B cell (primary cell): Measurements from ENCODE around the gene CGNL1. TPM values are rescaled to one million over a fixed set of nuclear protein-coding genes. Genes with fewer than 3 reads are reported as not detected.

Experiments
- ATAC-seq: fragments of 200-7000 bp; cut with Tn5 transposase; one replicate; pipeline ENCODE4 v1.10.0; 2021; ENCODE audit warnings: low read depth, mild to moderate bottlenecking, moderate number of reproducible peaks, moderate library complexity
- CTCF ChIA-PET: fragments of 350-600 bp; sonication (Branson Sonifier 250); formaldehyde crosslinking; loops from one replicate; lab custom pipeline; 2021; ENCODE audit warnings: antibody characterized with exemption, inconsistent platforms; lab: Charles Lee
- POLR2A ChIA-PET: fragments of 350-600 bp; sonication (Branson Sonifier 250); formaldehyde crosslinking; loops from one replicate; lab custom pipeline; 2021; ENCODE audit warnings: antibody characterized with exemption; lab: Charles Lee
- DNase-seq: peaks from one replicate; pipeline ENCODE4 v3.0.0; 2013
- H2AFZ ChIP-seq: 2 replicates; pipeline ENCODE4 v1.6.1; 2012; ENCODE audit warnings: mild to moderate bottlenecking, low read depth, low read length; ENCODE audit not compliant: insufficient read depth, poor library complexity, severe bottlenecking
- H3K27ac ChIP-seq, 2 donors: 1 replicate in 1 of 2; 2 replicates in 1 of 2; pipeline ENCODE4 v1.5.1; 2012 to 2013; ENCODE audit warnings: low read length in 2 of 2, mild to moderate bottlenecking in 2 of 2, moderate library complexity in 1 of 2
- H3K27me3 ChIP-seq, 4 experiments: fragments of 200-600 bp in 1 of 4; sonication (generic) in 1 of 4; replicated peaks in 1 of 4; 1 replicate in 2 of 4; 2 replicates in 2 of 4; pipeline versions ENCODE4 v1.6.1 to v1.7.0; 2013 to 2016; ENCODE audit warnings: low read length in 3 of 4, mild to moderate bottlenecking in 2 of 4, mixed read lengths in 1 of 4, moderate library complexity in 1 of 4; ENCODE audit not compliant: insufficient read depth in 4 of 4, control insufficient read depth in 3 of 4; ENCODE audit errors: control extremely low read depth in 1 of 4
- H3K36me3 ChIP-seq, 2 experiments: replicated peaks in 1 of 2; 1 replicate in 1 of 2; 2 replicates in 1 of 2; pipeline versions ENCODE4 v1.6.1 to v1.7.1; 2013; ENCODE audit warnings: low read length in 1 of 2; ENCODE audit not compliant: insufficient read depth in 2 of 2, control insufficient read depth in 1 of 2; ENCODE audit errors: control extremely low read depth in 1 of 2, extremely low read depth in 1 of 2
- H3K4me1 ChIP-seq, 2 donors: fragments of 200-600 bp in 1 of 2; sonication (generic) in 1 of 2; 1 replicate in 1 of 2; 2 replicates in 1 of 2; pipeline versions ENCODE4 v1.5.1 to v1.6.1; 2013 to 2017; ENCODE audit warnings: low read length in 2 of 2; ENCODE audit not compliant: control insufficient read depth in 2 of 2, insufficient read depth in 2 of 2
- H3K4me2 ChIP-seq: replicated peaks from 2 replicates; pipeline ENCODE3; 2012; ENCODE audit warnings: mild to moderate bottlenecking, low read depth, low read length; ENCODE audit not compliant: poor library complexity, severe bottlenecking
- H3K4me3 ChIP-seq, 5 experiments: fragments of 200-600 bp in 1 of 5; sonication (generic) in 1 of 5; 1 replicate in 3 of 5; 2 replicates in 2 of 5; pipeline versions ENCODE4 v1.5.1 to v1.7.0; 2011 to 2016; ENCODE audit warnings: low read length in 4 of 5, mild to moderate bottlenecking in 4 of 5, low read depth in 2 of 5, control low read depth in 1 of 5, moderate library complexity in 1 of 5; ENCODE audit not compliant: insufficient read depth in 1 of 5; ENCODE audit errors: control extremely low read depth in 1 of 5, extremely low read depth in 1 of 5
- H3K79me2 ChIP-seq: fragments of 200-600 bp; sonication (generic); one replicate; pipeline ENCODE4 v1.6.0; 2016; ENCODE audit warnings: low read length; ENCODE audit not compliant: control insufficient read depth, insufficient read depth
- H3K9ac ChIP-seq: fragments of 200-600 bp; sonication (generic); 2 replicates; pipeline ENCODE4 v1.6.1; 2017; ENCODE audit warnings: mild to moderate bottlenecking, low read length, moderate library complexity
- H3K9me3 ChIP-seq, 3 donors: one replicate each; pipeline versions ENCODE4 v1.6.1 to v1.7.1; 2013; ENCODE audit warnings: low read length in 2 of 3; ENCODE audit not compliant: control insufficient read depth in 2 of 3, insufficient read depth in 1 of 3; ENCODE audit errors: control extremely low read depth in 1 of 3
- H4K20me1 ChIP-seq: 2 replicates; pipeline ENCODE4 v1.6.0; 2012; ENCODE audit warnings: mild to moderate bottlenecking, low read length; ENCODE audit not compliant: insufficient read depth, control insufficient read depth, poor library complexity, severe bottlenecking
- H3K27ac Mint-ChIP-seq: one replicate; pipeline ENCODE4 v1.8.0; 2021; ENCODE audit warnings: mixed read lengths
- H3K27me3 Mint-ChIP-seq: one replicate; pipeline ENCODE4 v1.8.0; 2021; ENCODE audit warnings: mixed read lengths
- H3K4me1 Mint-ChIP-seq: one replicate; pipeline ENCODE4 v1.8.0; 2021; ENCODE audit warnings: mixed read lengths
- H3K4me3 Mint-ChIP-seq: one replicate; pipeline ENCODE4 v1.8.0; 2021; ENCODE audit warnings: mixed read lengths
- H3K9me3 Mint-ChIP-seq: one replicate; pipeline ENCODE4 v1.8.0; 2022; ENCODE audit warnings: mixed read lengths; ENCODE audit not compliant: insufficient read depth
- CTCF ChIP-seq: fragments of 200-600 bp; IDR thresholded peaks from one replicate; pipeline ENCODE4 v1.8.0; 2022; ENCODE audit warnings: antibody characterized with exemption, mild to moderate bottlenecking
- EZH2 ChIP-seq: IDR thresholded peaks from 2 replicates; pipeline ENCODE4 v1.6.1; 2012; ENCODE audit warnings: borderline replicate concordance, low read depth, mild to moderate bottlenecking, moderate library complexity, low read length; ENCODE audit not compliant: insufficient read depth, poor library complexity, severe bottlenecking
- WGBS: methylation state at CpG from one replicate; pipeline ENCODE4 v1.1.5; 2013; ENCODE audit warnings: missing lambda C conversion rate; ENCODE audit not compliant: insufficient coverage; 5-methylcytosine and 5-hydroxymethylcytosine counted together
- intact Hi-C: fragments of 100-400 bp; cut with micrococcal nuclease; formaldehyde crosslinking; loops from one replicate; pipeline ENCODE4 v1.10.0; 2022
- polyA plus RNA-seq: library from polyadenylated mRNA; depleted of rRNA; stranded (reverse); fragments of >200 nt; gene quantifications from 2 replicates; pipeline ENCODE4 v1.2.3, GENCODE V29; 2012
- total RNA-seq, 2 donors: library from RNA; stranded (reverse); fragments of 120-200 nt in 1 of 2; gene quantifications; 1 replicate in 1 of 2; 2 replicates in 1 of 2; pipeline versions ENCODE4 v1.2.3 to v1.2.4, GENCODE V29; 2013 to 2022

CGNL1 gene
- total and polyA plus RNA-seq, 2 donors (not counting 1 experiment from before 2014, with no cell fraction given), result 0.03 to 0.12 TPM

DNA sequence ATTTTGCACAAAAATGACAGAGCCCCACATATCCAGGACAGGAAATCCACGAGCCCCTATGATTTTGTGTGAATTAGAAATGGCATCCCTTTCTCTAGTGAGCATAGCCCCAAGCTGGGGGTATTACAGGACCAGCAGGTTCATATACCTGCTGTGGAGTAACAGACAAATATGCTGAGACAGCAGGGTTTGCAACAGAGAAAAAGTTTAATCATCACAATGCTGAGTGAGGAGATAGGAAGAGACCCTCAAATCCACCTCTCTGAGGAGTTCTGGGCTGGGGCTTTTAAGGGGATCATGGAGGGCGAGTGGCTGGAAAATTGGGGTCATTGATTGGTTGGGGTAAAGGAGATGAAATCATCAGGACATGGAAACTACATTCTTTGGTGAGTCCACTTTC is 207.0 kb downstream of the CGNL1 start:
- Histone ChIP-seq H3K9ac (no peak overlapping the region), H3K4me1 (peaks cover 31 to 34% of the 10 kb centered on the region in 2 donors), H3K36me3 (no peaks in the 10 kb centered on the region), H3K27me3 (peaks cover 0 to 22% (median 0%) of the 10 kb centered on the region in 4 experiments), H3K4me3 (no peak overlapping the region), H4K20me1 (no peaks in the 10 kb centered on the region), H3K9me3 (peaks cover 0 to 13% (median 13%) of the 10 kb centered on the region in 3 donors), H3K27ac (no peak overlapping the region), H3K4me2 (no peak overlapping the region), H3K79me2 (no peaks in the 10 kb centered on the region), H2AFZ (no peak overlapping the region)
- peaks cover 3% of the 10 kb centered on the region for H3K9me3 Mint-ChIP-seq
- no peak for ATAC-seq
- no peak overlapping the region for H3K4me3 Mint-ChIP-seq
- CTCF ChIA-PET, result interaction anchor here (0.8 kb wide), 1 partner anchor 149 kb away, joined by 4 read pairs; no protein-coding TSS in a partner anchor
- no peak overlapping the region for H3K27ac Mint-ChIP-seq
- intact Hi-C loops, result no loop called here
- 86% methylated on average over 1 of the region's 2 CpGs for WGBS
- POLR2A ChIA-PET, result no interaction called here
- no peak for DNase-seq
- H3K27me3 Mint-ChIP-seq, result peaks cover 30% of the 10 kb centered on the region
- no peak for TF ChIP-seq EZH2
- no peak for TF ChIP-seq CTCF
- H3K4me1 Mint-ChIP-seq, result peaks cover 29% of the 10 kb centered on the region

GRCh38 chr15:57583720-57584119 is 207.4 kb downstream of the CGNL1 start:
- TF ChIP-seq CTCF, result no peak
- TF ChIP-seq EZH2, result no peak
- no peak overlapping the region for H3K4me3 ChIP-seq
- H3K36me3 ChIP-seq, result no peaks in the 10 kb centered on the region
- H3K4me1 ChIP-seq, result peaks cover 35 to 37% of the 10 kb centered on the region in 2 donors
- no peak overlapping the region for H3K27ac ChIP-seq
- ChIA-PET CTCF (interaction anchor here (0.8 kb wide), 1 partner anchor 148 kb away, joined by 4 read pairs; no protein-coding TSS in a partner anchor), POLR2A (no interaction called here)
- Mint-ChIP-seq H3K27ac (no peak overlapping the region), H3K4me3 (no peak overlapping the region), H3K27me3 (peaks cover 26% of the 10 kb centered on the region), H3K9me3 (peaks cover 3% of the 10 kb centered on the region), H3K4me1 (peaks cover 34% of the 10 kb centered on the region)
- H3K9ac ChIP-seq, result no peak overlapping the region
- ATAC-seq, result no peak
- no peak overlapping the region for H2AFZ ChIP-seq
- no peaks in the 10 kb centered on the region for H4K20me1 ChIP-seq
- peaks cover 0 to 22% (median 0%) of the 10 kb centered on the region in 4 experiments for H3K27me3 ChIP-seq
- DNase-seq, result no peak
- intact Hi-C loops, result no loop called here
- H3K9me3 ChIP-seq, result peaks cover 0 to 13% (median 13%) of the 10 kb centered on the region in 3 donors
- no CpG with 5 or more reads among the region's 3 CpGs for WGBS
- H3K79me2 ChIP-seq, result no peaks in the 10 kb centered on the region
- no peak overlapping the region for H3K4me2 ChIP-seq
